HEK293T (cell line): ENCODE results near the gene TMEM150B.

Experiments used
- CTCF ChIA-PET: fragments of 350-600 bp; formaldehyde crosslinking; extraction: SDS; loops from one replicate; lab custom pipeline; 2021; ENCODE audit warnings: antibody characterized with exemption, inconsistent platforms; lab: Yijun Ruan, JAX
- POLR2A ChIA-PET: fragments of 350-600 bp; formaldehyde crosslinking; extraction: SDS; loops from one replicate; lab custom pipeline; 2020; ENCODE audit warnings: antibody characterized with exemption, inconsistent platforms; lab: Yijun Ruan, JAX
- DNase-seq: peaks from one replicate; pipeline ENCODE4 v3.0.0; 2012; ENCODE audit warnings: mixed read lengths; ENCODE audit errors: extremely low spot score
- ARNT ChIP-seq: fragments of 450-650 bp; IDR thresholded peaks from 2 replicates; pipeline ENCODE4 v1.6.1; 2017; ENCODE audit warnings: mild to moderate bottlenecking
- BHLHE40 ChIP-seq: fragments of 450-650 bp; IDR thresholded peaks from 2 replicates; pipeline ENCODE4 v1.6.1; 2016; ENCODE audit warnings: mild to moderate bottlenecking, moderate library complexity, borderline replicate concordance
- CTBP1 ChIP-seq: fragments of 450-650 bp; IDR thresholded peaks from 2 replicates; pipeline ENCODE4 v1.6.1; 2016; ENCODE audit warnings: borderline replicate concordance
- ELF4 ChIP-seq: fragments of 450-650 bp; IDR thresholded peaks from 2 replicates; pipeline ENCODE4 v1.6.1; 2017; ENCODE audit warnings: antibody characterized with exemption
- FOXA1 ChIP-seq: fragments of 450-650 bp; IDR thresholded peaks from 2 replicates; pipeline ENCODE4 v1.6.1; 2016; ENCODE audit warnings: mild to moderate bottlenecking
- FOXK2 ChIP-seq: fragments of 450-650 bp; IDR thresholded peaks from 2 replicates; pipeline ENCODE4 v1.6.1; 2016; ENCODE audit warnings: mild to moderate bottlenecking
- FOXM1 ChIP-seq: fragments of 450-650 bp; IDR thresholded peaks from 2 replicates; pipeline ENCODE4 v1.6.1; 2017; ENCODE audit warnings: mild to moderate bottlenecking, borderline replicate concordance
- HDGF ChIP-seq: fragments of 450-650 bp; IDR thresholded peaks from 2 replicates; pipeline ENCODE4 v1.6.1; 2017; ENCODE audit warnings: antibody characterized with exemption, borderline replicate concordance
- L3MBTL2 ChIP-seq: fragments of 450-650 bp; conservative IDR thresholded peaks from 2 replicates; pipeline ENCODE4 v1.6.1; 2016; ENCODE audit warnings: mild to moderate bottlenecking
- LEF1 ChIP-seq: fragments of 450-650 bp; IDR thresholded peaks from 2 replicates; pipeline ENCODE4 v1.6.1; 2017; ENCODE audit warnings: mild to moderate bottlenecking, borderline replicate concordance
- NFRKB ChIP-seq: fragments of 450-650 bp; IDR thresholded peaks from 2 replicates; pipeline ENCODE4 v1.6.1; 2016; ENCODE audit warnings: mild to moderate bottlenecking, moderate library complexity
- PKNOX1 ChIP-seq: fragments of 450-650 bp; IDR thresholded peaks from 2 replicates; pipeline ENCODE4 v1.6.1; 2016
- SP1 ChIP-seq: fragments of 450-650 bp; IDR thresholded peaks from 2 replicates; pipeline ENCODE4 v1.6.1; 2017
- SUZ12 ChIP-seq: fragments of 450-650 bp; IDR thresholded peaks from 2 replicates; pipeline ENCODE4 v1.6.1; 2016; ENCODE audit warnings: mild to moderate bottlenecking
- TARDBP ChIP-seq: fragments of 450-650 bp; IDR thresholded peaks from 2 replicates; pipeline ENCODE4 v1.6.1; 2016
- ZNF384 ChIP-seq: fragments of 450-650 bp; IDR thresholded peaks from 2 replicates; pipeline ENCODE4 v1.6.1; 2016

Gene TMEM150B

GRCh38 chr19:55305983-55306562 is 19.1 kb downstream of the TMEM150B start:
- POLR2A ChIA-PET = interaction anchor here (1.0 to 1.2 kb wide), 2 partner anchors 33 to 101 kb away, joined by 3 to 4 read pairs; partner anchors contain the start of gene KMT5C
- no peak for DNase-seq
- CTCF ChIA-PET = no interaction called here
- TF ChIP-seq FOXA1 (no peak), FOXK2 (no peak), SP1 (no peak), FOXM1 (no peak), CTBP1 (no peak), PKNOX1 (no peak), HDGF (no peak), ARNT (no peak), BHLHE40 (no peak), ELF4 (no peak), L3MBTL2 (no peak), TARDBP (no peak), NFRKB (no peak), LEF1 (no peak), SUZ12 (no peak), ZNF384 (no peak)

- TF ChIP-seq FOXM1 (no peak), SUZ12 (peak; percentile 96), L3MBTL2 (peak; percentile 73)
- CTCF ChIA-PET = no interaction called here
- POLR2A ChIA-PET = no interaction called here
- DNase-seq = peak; percentile 78
Measured at GRCh38 chr19:55305491-55305890, 19.6 kb downstream of the TMEM150B start.

- no peak for TF ChIP-seq FOXK2
- TF ChIP-seq SP1 = no peak
- no peak for TF ChIP-seq ELF4
- TF ChIP-seq PKNOX1 = no peak
- no peak for TF ChIP-seq ARNT
- TF ChIP-seq SUZ12 = no peak
- no peak for TF ChIP-seq HDGF
- TF ChIP-seq L3MBTL2 = no peak
- no peak for TF ChIP-seq BHLHE40
- no peak for TF ChIP-seq FOXM1
- TF ChIP-seq CTBP1 = no peak
- TF ChIP-seq FOXA1 = no peak
- TF ChIP-seq LEF1 = no peak
- TF ChIP-seq TARDBP = no peak
- no peak for TF ChIP-seq ZNF384
- TF ChIP-seq NFRKB = no peak
- DNase-seq = no peak
- ChIA-PET CTCF (no interaction called here), POLR2A (no interaction called here)
Measured at GRCh38 chr19:55304980-55305379, 20.2 kb downstream of the TMEM150B start.

GRCh38 chr19:55304279-55304978 is 20.7 kb downstream of the TMEM150B start:
- ChIA-PET POLR2A (no interaction called here), CTCF (no interaction called here)
- peak; percentile 71 for DNase-seq
- no peak for TF ChIP-seq FOXA1
- no peak for TF ChIP-seq BHLHE40
- no peak for TF ChIP-seq L3MBTL2
- peak; percentile 76 for TF ChIP-seq SUZ12

- TF ChIP-seq FOXA1 = no peak
- no peak for TF ChIP-seq ZNF384
- TF ChIP-seq PKNOX1 = no peak
- no peak for TF ChIP-seq SUZ12
- no peak for TF ChIP-seq ELF4
- no peak for TF ChIP-seq FOXM1
- TF ChIP-seq FOXK2 = no peak
- TF ChIP-seq LEF1 = no peak
- TF ChIP-seq NFRKB = no peak
- no peak for TF ChIP-seq SP1
- no peak for TF ChIP-seq L3MBTL2
- POLR2A ChIA-PET = interaction anchor here (1.1 kb wide), 1 partner anchor 104 kb away, joined by 3 read pairs; the partner anchor contains the start of gene UBE2S
- CTCF ChIA-PET = no interaction called here
- DNase-seq = no peak
Measured at GRCh38 chr19:55303477-55303876, 21.7 kb downstream of the TMEM150B start.

GRCh38 chr19:55302318-55302703 is 22.8 kb downstream of the TMEM150B start:
- CTCF ChIA-PET = interaction anchor here (0.5 kb wide), 1 partner anchor 20 kb away, joined by 3 read pairs; no protein-coding TSS in a partner anchor
- DNase-seq = no peak
- POLR2A ChIA-PET = interaction anchor here (1.1 to 2.1 kb wide), 4 partner anchors 37 to 106 kb away, joined by 3 to 13 read pairs (median 3); partner anchors contain the start of genes KMT5C and UBE2S
- TF ChIP-seq ZNF384 = no peak
- TF ChIP-seq SUZ12 = no peak
- no peak for TF ChIP-seq FOXK2
- no peak for TF ChIP-seq FOXM1
- TF ChIP-seq CTBP1 = no peak
